HG02759 (cell line): ENCODE measurements around the gene GLIPR1.
A peak's percentile ranks its signal among the peaks of the same experiment; 100 is the strongest.
"Not testable (repeated sequence)": the region's sequence is repeated elsewhere in the genome, so short reads cannot be mapped to it uniquely, and the experiment has no call there.

Source experiments
- ATAC-seq: cut with Tn5 transposase; IDR thresholded peaks from one replicate; pipeline ENCODE4 v1.9.1; 2021; ENCODE audit warnings: mild to moderate bottlenecking, moderate library complexity; ENCODE audit not compliant: unreplicated experiment

GLIPR1 gene

GRCh38 chr12:75471902-75472890 is 8.4 kb upstream of the GLIPR1 start:
- ATAC-seq, result no peak

GRCh38 chr12:75474116-75474515 is 6.4 kb upstream of the GLIPR1 start:
- no peak for ATAC-seq

GRCh38 chr12:75476071-75476470 is 4.5 kb upstream of the GLIPR1 start:
- ATAC-seq, result no peak

GRCh38 chr12:75477137-75477536 is 3.4 kb upstream of the GLIPR1 start:
- ATAC-seq, result no peak

- ATAC-seq, result peak; percentile 20
Measured at GRCh38 chr12:75478116-75478794, 2.3 kb upstream of the GLIPR1 start.

- ATAC-seq, result peak; percentile 29
Measured at GRCh38 chr12:75479963-75480461, 543 bp upstream of the GLIPR1 start.

GRCh38 chr12:75481013-75481705 is 604 bp downstream of the GLIPR1 start:
- peak; percentile 26 for ATAC-seq

- ATAC-seq, result no peak
Measured at GRCh38 chr12:75481774-75482173, 1.2 kb downstream of the GLIPR1 start.

- peak; percentile 14 for ATAC-seq
Measured at GRCh38 chr12:75482646-75483045, 2.1 kb downstream of the GLIPR1 start.

GRCh38 chr12:75483431-75483830 is 2.9 kb downstream of the GLIPR1 start:
- no peak for ATAC-seq

- not testable (repeated sequence) for ATAC-seq
Measured at GRCh38 chr12:75484450-75484849, 3.9 kb downstream of the GLIPR1 start.

GRCh38 chr12:75487308-75487707 is 6.8 kb downstream of the GLIPR1 start:
- no peak for ATAC-seq

- ATAC-seq, result peak; percentile 53
Measured at GRCh38 chr12:75488553-75488952, 8.0 kb downstream of the GLIPR1 start.

- ATAC-seq, result no peak
Measured at GRCh38 chr12:75489187-75489586, 8.6 kb downstream of the GLIPR1 start.

GRCh38 chr12:75489613-75490210 is 9.2 kb downstream of the GLIPR1 start:
- no peak for ATAC-seq

GRCh38 chr12:75491169-75491568 is 10.6 kb downstream of the GLIPR1 start:
- ATAC-seq, result no peak

GRCh38 chr12:75503459-75503858 is 22.9 kb downstream of the GLIPR1 start:
- ATAC-seq, result no peak

GRCh38 chr12:75503866-75504265 is 23.3 kb downstream of the GLIPR1 start:
- no peak for ATAC-seq

- peak; percentile 36 for ATAC-seq
Measured at GRCh38 chr12:75505706-75506312, 25.3 kb downstream of the GLIPR1 start.

GRCh38 chr12:75507086-75507485 is 26.5 kb downstream of the GLIPR1 start:
- no peak for ATAC-seq
